ENCODE measurements around the gene MAT2A.

GRCh38 chr2:85496436-85496835 lies 42.5 kb upstream of the MAT2A start:
- TF ChIP-seq ZC3H10 (CRISPR knock-in tag; IDR thresholded peaks at IDR 0.05) (no peak), RARB (CRISPR knock-in tag; IDR thresholded peaks at IDR 0.05) (no peak), PATZ1 (CRISPR knock-in tag; IDR thresholded peaks at IDR 0.05; ENCODE audit: borderline replicate concordance) (no peak), OSR1 (CRISPR knock-in tag; IDR thresholded peaks at IDR 0.05) (no peak), SNAI2 (CRISPR knock-in tag; IDR thresholded peaks at IDR 0.05) (no peak), CSDC2 (CRISPR knock-in tag; IDR thresholded peaks at IDR 0.05) (no peak), CSRNP3 (CRISPR knock-in tag; IDR thresholded peaks at IDR 0.05) (no peak), TCF4 (CRISPR knock-in tag; IDR thresholded peaks at IDR 0.05; ENCODE audit: borderline replicate concordance) (no peak), ZFP3 (CRISPR knock-in tag; IDR thresholded peaks at IDR 0.05) (no peak), BACH2 (CRISPR knock-in tag; IDR thresholded peaks at IDR 0.05; ENCODE audit: borderline replicate concordance) (no peak), CREB5 (CRISPR knock-in tag; IDR thresholded peaks at IDR 0.05; ENCODE audit: low read depth) (no peak), ZFP30 (CRISPR knock-in tag; IDR thresholded peaks at IDR 0.05) (no peak), ZNF8 (CRISPR knock-in tag; IDR thresholded peaks at IDR 0.05) (no peak)

All from SK-N-SH treated with all-trans-retinoic acid at 6 μM for 48 hours (cell line).